Parathyroid adenoma (tissue), 2 donors: ENCODE results near the gene LURAP1L.

Experiments
- H2AFZ ChIP-seq: fragments of 300-600 bp; sonication (generic); one replicate; pipeline ENCODE4 v1.7.0; 2017; ENCODE audit warnings: antibody characterized with exemption, mild to moderate bottlenecking
- H3K27ac ChIP-seq: fragments of 300-600 bp; sonication (generic); one replicate; pipeline ENCODE4 v1.7.0; 2017
- H3K27me3 ChIP-seq: fragments of 300-600 bp; sonication (generic); one replicate; pipeline ENCODE4 v1.7.0; 2017; ENCODE audit warnings: low read length; ENCODE audit not compliant: control insufficient read depth, insufficient read depth
- H3K36me3 ChIP-seq: fragments of 300-600 bp; sonication (generic); one replicate; pipeline ENCODE4 v1.7.0; 2017; ENCODE audit warnings: low read length; ENCODE audit not compliant: control insufficient read depth, insufficient read depth
- H3K4me1 ChIP-seq: fragments of 300-600 bp; sonication (generic); one replicate; pipeline ENCODE4 v1.7.0; 2017; ENCODE audit warnings: control low read depth
- H3K4me2 ChIP-seq: fragments of 300-600 bp; sonication (generic); one replicate; pipeline ENCODE4 v1.7.0; 2017; ENCODE audit warnings: low read length
- H3K4me3 ChIP-seq: fragments of 300-600 bp; sonication (generic); one replicate; pipeline ENCODE4 v1.7.0; 2017; ENCODE audit warnings: low read depth, low read length
- H3K79me2 ChIP-seq: fragments of 300-600 bp; sonication (generic); one replicate; pipeline ENCODE4 v1.7.0; 2017; ENCODE audit warnings: control low read depth
- H3K9ac ChIP-seq: fragments of 300-600 bp; sonication (generic); one replicate; pipeline ENCODE4 v1.7.0; 2017; ENCODE audit warnings: mild to moderate bottlenecking
- H3K9me3 ChIP-seq: fragments of 300-600 bp; sonication (generic); one replicate; pipeline ENCODE4 v1.7.0; 2017; ENCODE audit warnings: low read length; ENCODE audit not compliant: control insufficient read depth
- TF ChIP-seq, protein P1 (sequence below): fragments of 300-600 bp; sonication (generic); IDR thresholded peaks from one replicate; pipeline ENCODE4 v1.7.0; 2017; ENCODE audit warnings: antibody characterized with exemption, mild to moderate bottlenecking
- donor health status: primary hyperparathyroidism.

The LURAP1L gene

DNA sequence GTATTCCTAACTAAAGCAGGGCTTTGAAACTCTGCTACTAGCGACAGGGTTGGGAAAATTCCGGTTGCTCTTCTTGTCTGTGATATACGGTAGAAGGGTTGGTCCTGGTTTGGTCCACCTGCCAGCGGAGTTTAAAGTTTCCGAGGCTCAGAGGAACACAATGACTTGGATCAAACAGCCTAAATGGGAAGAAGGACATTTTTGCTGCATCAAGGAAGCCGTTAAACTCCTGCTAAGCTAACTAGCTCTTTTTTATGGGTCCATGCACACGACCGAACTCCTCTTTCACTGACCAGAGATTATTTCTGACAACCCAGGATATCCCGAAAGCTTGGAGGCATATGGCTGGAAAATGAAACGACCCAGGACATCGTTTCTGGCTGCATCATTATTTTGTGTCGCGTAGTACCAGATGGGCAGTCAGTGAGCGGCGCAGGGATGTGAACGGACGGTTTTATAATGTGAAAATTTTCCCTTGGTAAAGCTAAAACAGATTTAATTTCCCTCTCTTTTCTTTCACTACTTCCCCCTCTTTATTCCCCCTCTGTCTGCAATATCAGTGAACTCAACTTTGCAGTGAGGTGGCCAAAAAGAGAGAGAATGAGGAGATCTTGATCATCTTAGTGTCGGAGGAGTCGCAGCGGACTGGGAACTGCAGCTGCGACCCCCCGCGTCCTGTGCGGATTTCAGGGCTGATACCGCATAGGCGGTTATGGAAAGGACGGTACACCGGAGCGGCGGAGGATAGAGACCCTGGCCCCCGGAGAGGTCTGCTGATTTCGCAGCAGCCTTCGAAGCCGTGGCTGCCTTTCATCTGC, at the start of gene LURAP1L:
TSS of gene LURAP1L (plus strand) at position 160 of the 818 bp plus-strand sequence. CDS start 696 bp downstream, outside the sequence.
- Histone ChIP-seq H3K79me2 (no peaks in the 10 kb centered on the region), H3K27ac (no peak within 1 kb of the TSS), H3K9me3 (no peaks in the 10 kb centered on the region), H3K4me2 (peak within 1 kb of the TSS; percentile 78), H3K27me3 (no peaks in the 10 kb centered on the region), H3K36me3 (no peaks in the 10 kb centered on the region), H3K4me1 (no peaks in the 10 kb centered on the region), H3K9ac (no peak within 1 kb of the TSS), H3K4me3 (peak within 1 kb of the TSS; percentile 63), H2AFZ (peak within 1 kb of the TSS; percentile 73)
- TF ChIP-seq, protein P1, sequence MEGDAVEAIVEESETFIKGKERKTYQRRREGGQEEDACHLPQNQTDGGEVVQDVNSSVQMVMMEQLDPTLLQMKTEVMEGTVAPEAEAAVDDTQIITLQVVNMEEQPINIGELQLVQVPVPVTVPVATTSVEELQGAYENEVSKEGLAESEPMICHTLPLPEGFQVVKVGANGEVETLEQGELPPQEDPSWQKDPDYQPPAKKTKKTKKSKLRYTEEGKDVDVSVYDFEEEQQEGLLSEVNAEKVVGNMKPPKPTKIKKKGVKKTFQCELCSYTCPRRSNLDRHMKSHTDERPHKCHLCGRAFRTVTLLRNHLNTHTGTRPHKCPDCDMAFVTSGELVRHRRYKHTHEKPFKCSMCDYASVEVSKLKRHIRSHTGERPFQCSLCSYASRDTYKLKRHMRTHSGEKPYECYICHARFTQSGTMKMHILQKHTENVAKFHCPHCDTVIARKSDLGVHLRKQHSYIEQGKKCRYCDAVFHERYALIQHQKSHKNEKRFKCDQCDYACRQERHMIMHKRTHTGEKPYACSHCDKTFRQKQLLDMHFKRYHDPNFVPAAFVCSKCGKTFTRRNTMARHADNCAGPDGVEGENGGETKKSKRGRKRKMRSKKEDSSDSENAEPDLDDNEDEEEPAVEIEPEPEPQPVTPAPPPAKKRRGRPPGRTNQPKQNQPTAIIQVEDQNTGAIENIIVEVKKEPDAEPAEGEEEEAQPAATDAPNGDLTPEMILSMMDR = no peak

DNA sequence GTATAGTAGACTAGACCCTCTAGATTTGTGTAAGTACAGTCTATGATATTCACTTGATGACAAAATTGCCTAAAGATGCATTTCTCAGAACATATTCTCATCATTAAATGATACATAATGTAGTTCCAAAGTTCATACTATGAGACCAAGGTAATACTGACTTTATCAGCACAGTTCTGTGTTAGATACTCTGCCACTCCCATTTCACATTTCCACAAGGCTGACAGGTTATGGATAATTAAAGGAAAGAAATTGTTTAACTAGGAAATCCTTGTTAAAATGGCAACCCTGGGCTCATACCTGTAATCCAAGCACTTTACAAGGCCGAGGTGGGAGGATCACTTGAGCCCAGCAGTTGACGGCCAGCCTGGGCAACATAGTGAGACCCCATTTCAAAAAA, 48.0 kb upstream of the LURAP1L start:
- no peak overlapping the region for H2AFZ ChIP-seq
- TF ChIP-seq, protein P1 = no peak
- no peaks in the 10 kb centered on the region for H3K27me3 ChIP-seq

DNA sequence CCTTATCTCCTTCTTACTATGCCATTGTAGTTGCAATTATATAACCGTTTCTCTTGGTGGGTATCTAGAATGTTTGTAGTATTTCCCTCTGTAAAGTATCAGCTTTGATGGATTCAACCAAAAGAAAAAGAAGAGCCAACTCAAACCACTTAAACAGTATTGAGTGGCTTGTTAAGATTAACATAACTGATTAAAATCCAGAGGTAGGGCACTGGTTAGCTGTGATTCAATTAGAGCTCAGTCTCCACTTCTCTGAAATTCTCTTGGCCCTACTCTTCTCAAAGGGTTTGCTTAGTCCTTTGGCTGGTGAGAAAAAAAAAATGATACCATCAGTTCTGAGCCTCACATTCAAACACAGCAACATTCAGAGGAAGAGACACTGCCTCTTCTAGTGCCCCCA, 44.6 kb upstream of the LURAP1L start:
- H3K4me2 ChIP-seq = no peak overlapping the region
- no peaks in the 10 kb centered on the region for H3K27me3 ChIP-seq
- H3K4me1 ChIP-seq = no peaks in the 10 kb centered on the region
- no peaks in the 10 kb centered on the region for H3K36me3 ChIP-seq
- no peaks in the 10 kb centered on the region for H3K9me3 ChIP-seq
- TF ChIP-seq, protein P1 = no peak
- H2AFZ ChIP-seq = no peak overlapping the region
- no peak overlapping the region for H3K4me3 ChIP-seq
- no peak overlapping the region for H3K27ac ChIP-seq
- no peak overlapping the region for H3K9ac ChIP-seq
- no peaks in the 10 kb centered on the region for H3K79me2 ChIP-seq

More for the DNA sequence above, 48.0 kb upstream of the LURAP1L start:
- Histone ChIP-seq H3K4me3 (no peak overlapping the region), H3K27ac (no peak overlapping the region), H3K36me3 (no peaks in the 10 kb centered on the region), H3K9ac (no peak overlapping the region), H3K9me3 (no peaks in the 10 kb centered on the region), H3K4me1 (no peaks in the 10 kb centered on the region), H3K4me2 (no peak overlapping the region), H3K79me2 (no peaks in the 10 kb centered on the region)

DNA sequence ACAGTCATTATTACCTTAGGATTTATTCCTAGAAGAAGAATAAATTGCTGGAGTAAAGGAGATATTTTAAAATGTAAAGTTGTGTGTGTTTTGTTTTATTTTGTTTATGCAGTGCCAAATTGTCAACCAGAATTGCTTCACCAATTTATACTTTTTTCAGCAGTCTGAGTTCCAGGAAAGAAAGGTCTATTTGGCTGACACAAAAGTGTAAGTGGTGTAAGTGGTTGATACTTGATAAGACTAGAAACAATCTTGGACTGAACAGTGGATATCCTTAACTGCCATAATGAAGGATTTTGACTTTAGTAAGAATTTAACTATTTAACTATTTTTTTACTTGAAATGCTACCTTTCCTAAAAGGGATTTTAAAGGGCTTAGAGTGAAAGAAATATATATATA, 43.9 kb upstream of the LURAP1L start:
- Histone ChIP-seq H2AFZ (no peak overlapping the region), H3K27ac (no peak overlapping the region), H3K27me3 (no peaks in the 10 kb centered on the region), H3K36me3 (no peaks in the 10 kb centered on the region), H3K79me2 (no peaks in the 10 kb centered on the region), H3K9me3 (no peaks in the 10 kb centered on the region), H3K4me2 (no peak overlapping the region), H3K4me3 (no peak overlapping the region), H3K4me1 (no peaks in the 10 kb centered on the region), H3K9ac (no peak overlapping the region)
- TF ChIP-seq, protein P1 = no peak

- no peaks in the 10 kb centered on the region for H3K79me2 ChIP-seq
- no peaks in the 10 kb centered on the region for H3K4me1 ChIP-seq
- H3K36me3 ChIP-seq = no peaks in the 10 kb centered on the region
- H3K9ac ChIP-seq = no peak overlapping the region
- no peaks in the 10 kb centered on the region for H3K9me3 ChIP-seq
- H3K4me3 ChIP-seq = no peak overlapping the region
- H3K4me2 ChIP-seq = no peak overlapping the region
- no peak overlapping the region for H3K27ac ChIP-seq
- TF ChIP-seq, protein P1 = no peak
- H2AFZ ChIP-seq = no peak overlapping the region
- H3K27me3 ChIP-seq = no peaks in the 10 kb centered on the region
Observed at GRCh38 chr9:12732971-12733370, 41.8 kb upstream of the LURAP1L start.
